Stimulated activated CD4-positive, alpha-beta T cell treated with anti-CD3 and anti-CD28 coated beads, Interleukin-12 subunit alpha, Interleukin-12 subunit beta, amount 100 ng/mL, for 24 hours (primary cell): ENCODE results near the gene USP32.

Experiments used
- DNase-seq, 2 experiments: peaks; one replicate each; pipeline ENCODE4 v3.0.0-alpha.2; 2020; ENCODE audit warnings: low read depth in 2 of 2

USP32 gene

DNA sequence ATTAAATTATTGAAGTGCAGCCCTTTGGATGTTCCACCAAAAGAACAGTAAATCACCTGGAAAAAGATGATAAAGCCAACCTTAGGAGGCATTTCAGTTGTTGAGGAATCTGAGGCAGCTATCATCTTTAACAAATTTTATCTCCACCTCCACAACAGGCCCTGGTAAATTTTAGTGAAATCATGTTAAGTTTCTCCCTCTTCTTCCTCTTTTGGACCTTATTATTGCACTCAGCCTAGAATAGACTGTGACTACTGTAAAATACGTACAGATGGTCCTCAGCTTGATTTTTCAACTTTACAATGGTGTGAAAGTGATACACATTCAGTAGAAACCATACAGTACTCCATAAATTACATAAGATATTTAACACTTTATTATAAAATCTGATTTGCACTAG, 90.3 kb downstream of the USP32 start:
- no peak for DNase-seq

- no peak for DNase-seq
Measured at GRCh38 chr17:60300949-60301348, 91.0 kb downstream of the USP32 start.

GRCh38 chr17:60300011-60300410, 91.9 kb downstream of the USP32 start:
- DNase-seq, result no peak

- DNase-seq, result no peak
Measured at GRCh38 chr17:60297760-60298401, 94.1 kb downstream of the USP32 start.

DNA sequence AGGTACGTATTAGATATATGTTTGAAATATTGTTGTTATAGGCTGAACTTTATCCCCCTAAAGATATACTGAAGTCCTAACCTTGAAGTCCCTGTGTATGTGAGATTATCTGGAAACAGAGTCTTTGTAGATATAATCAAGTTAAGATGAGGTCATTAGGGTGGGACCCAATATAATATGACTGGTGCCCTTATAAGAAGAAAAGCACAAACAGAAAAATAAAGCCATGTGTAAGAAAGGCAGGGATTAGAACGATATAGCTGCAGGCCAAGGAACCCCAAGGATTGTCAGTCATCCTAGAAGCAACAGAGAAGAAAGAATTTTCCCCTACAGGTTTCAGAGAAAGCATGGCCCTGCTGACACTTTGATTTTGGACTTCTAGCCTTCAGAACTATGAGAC, 95.8 kb downstream of the USP32 start:
- no peak for DNase-seq

- DNase-seq, result no peak
Measured at GRCh38 chr17:60293580-60294335, 98.2 kb downstream of the USP32 start.

- no peak for DNase-seq
Measured at GRCh38 chr17:60292697-60293096, 99.2 kb downstream of the USP32 start.

GRCh38 chr17:60284709-60285108, 107.2 kb downstream of the USP32 start:
- DNase-seq, result no peak

GRCh38 chr17:60283816-60284215, 108.1 kb downstream of the USP32 start:
- DNase-seq, result no peak

GRCh38 chr17:60280673-60281072, 111.3 kb downstream of the USP32 start:
- DNase-seq, result no peak

GRCh38 chr17:60278237-60278636, 113.7 kb downstream of the USP32 start:
- DNase-seq, result no peak

DNA sequence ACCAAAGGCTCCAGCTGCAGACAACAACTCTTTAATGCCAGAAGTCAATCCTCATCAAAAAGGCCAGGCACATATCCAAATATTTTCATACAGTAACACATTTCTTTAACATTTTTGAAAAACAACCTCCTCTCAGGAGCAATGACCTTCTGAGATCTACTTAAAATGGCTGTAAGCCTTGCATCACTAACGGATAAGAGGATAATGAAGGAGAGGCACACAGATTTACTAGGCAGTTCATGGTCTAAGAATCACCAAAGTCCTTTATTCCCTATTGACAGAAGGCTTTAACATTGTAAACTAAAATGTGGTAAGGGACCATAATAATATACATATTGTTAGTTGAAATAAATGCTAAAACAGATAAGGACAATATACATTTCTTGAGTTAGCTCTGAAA, 114.7 kb downstream of the USP32 start:
- DNase-seq, result no peak

- no peak for DNase-seq
Measured at GRCh38 chr17:60269417-60269816, 122.5 kb downstream of the USP32 start.

- DNase-seq, result no peak
Measured at GRCh38 chr17:60260540-60260939, 131.4 kb downstream of the USP32 start.

DNA sequence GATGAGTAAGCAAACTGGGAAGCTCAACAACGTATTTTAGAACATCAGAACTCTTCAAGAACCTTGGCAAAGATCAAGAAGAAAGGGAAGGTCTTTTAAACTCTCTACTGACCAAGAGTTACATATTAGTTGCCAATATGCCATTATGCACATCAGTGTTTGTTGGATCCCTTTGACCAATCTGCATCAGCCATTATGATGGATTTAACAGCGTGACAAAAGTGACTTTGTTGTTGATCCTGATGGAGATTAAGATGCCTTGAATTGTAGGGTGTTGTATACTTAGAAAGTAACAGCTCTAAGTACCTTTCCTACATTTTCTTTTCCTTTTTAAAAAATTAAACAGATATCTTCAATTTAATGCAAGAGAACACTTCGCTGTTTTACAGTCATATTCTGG, 133.6 kb downstream of the USP32 start:
- DNase-seq, result no peak

- DNase-seq, result no peak
Measured at GRCh38 chr17:60256174-60256573, 135.8 kb downstream of the USP32 start.

- no peak for DNase-seq
Measured at GRCh38 chr17:60253048-60253447, 138.9 kb downstream of the USP32 start.

DNA sequence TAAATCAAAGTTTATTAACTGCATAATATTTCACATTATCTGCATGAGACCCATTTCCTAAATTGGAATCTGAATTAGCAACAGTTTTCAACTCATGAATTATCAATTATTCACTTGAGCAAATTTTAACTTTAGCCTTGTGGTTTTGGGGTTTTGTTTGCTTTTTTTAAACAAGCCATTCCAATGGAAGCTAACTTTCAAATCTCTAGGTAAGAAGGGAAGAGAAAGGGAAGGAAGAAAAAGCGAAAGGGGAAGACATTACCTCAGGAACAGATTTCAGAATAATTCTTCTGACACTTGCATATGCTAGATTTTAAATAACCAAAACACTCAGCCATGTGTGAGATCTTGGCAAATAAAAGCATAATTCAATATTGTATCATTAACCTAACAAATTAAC, 139.5 kb downstream of the USP32 start:
- DNase-seq, result no peak

- no peak for DNase-seq
Measured at GRCh38 chr17:60249290-60249826, 142.6 kb downstream of the USP32 start.

GRCh38 chr17:60248618-60249289, 143.2 kb downstream of the USP32 start:
- no peak for DNase-seq

DNA sequence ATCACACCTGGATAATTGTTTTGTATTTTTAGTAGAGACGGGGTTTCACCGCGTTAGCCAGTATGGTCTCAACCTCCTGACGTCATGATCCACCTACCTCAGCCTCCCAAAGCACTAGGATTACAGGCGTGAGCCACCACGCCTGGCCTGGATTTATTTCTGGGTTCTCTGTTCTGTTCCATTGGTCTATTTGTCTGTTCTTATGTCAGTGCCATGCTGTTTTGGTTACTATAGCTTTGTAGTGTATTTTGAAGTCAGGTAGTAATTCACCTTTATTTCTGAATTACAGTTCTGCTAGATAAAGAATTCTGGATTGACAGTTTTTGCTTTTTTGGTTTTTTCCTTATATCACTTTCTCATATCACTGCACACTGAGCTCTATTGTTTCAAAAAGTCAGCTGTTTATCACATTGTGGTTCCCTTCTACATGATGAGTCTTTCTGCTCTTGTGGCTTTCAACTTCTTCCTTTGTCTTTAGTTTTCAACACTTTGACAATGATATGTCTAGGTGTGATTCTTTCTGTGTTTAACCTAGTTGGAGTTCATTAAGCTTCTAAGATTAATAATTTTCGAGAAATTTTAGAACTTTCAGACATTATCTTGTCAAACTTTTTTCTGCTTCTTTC, 144.0 kb downstream of the USP32 start:
- no peak for DNase-seq

DNA sequence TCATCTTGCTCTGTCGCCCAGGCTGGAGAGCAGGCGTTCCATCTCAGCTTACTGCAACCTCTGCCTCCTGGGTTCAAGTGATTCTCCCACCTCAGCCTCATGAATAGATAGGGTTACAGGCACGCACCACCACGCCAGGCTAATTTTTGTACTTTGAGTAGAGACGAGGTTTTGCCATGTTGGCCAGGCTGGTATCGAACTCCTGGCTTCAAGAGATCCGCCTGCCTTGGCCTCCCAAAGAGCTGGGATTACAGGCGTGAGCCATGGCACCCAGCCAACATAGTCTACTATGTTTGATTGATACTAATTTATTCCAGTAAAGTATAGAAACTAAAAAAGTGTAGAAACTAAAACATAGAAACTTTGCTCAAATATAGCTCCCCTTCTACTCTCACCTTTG, 147.3 kb downstream of the USP32 start:
- no peak for DNase-seq
